Activated T-cell treated with anti-CD3 and anti-CD28 coated beads, Interleukin-2, amount 50 U/mL, for 4 hours (primary cell): ENCODE measurements around the gene STX1A. TPM values are rescaled to one million over a fixed set of nuclear protein-coding genes. Genes with fewer than 3 reads are reported as not detected.
"Not testable (repeated sequence)": the region's sequence is repeated elsewhere in the genome, so short reads cannot be mapped to it uniquely, and the experiment has no call there.

Experiments used
- ATAC-seq, 2 donors: fragments of 200-7000 bp; cut with Tn5 transposase; one replicate each; pipeline ENCODE4 v1.10.0; 2021
- DNase-seq: peaks from one replicate; pipeline ENCODE4 v3.0.0-alpha.2; 2020
- H3K27me3 Mint-ChIP-seq: one replicate; pipeline ENCODE4 v1.8.0; 2021; ENCODE audit warnings: low read depth, mixed read lengths
- H3K36me3 Mint-ChIP-seq: one replicate; pipeline ENCODE4 v1.8.0; 2022; ENCODE audit warnings: mixed read lengths; ENCODE audit not compliant: insufficient read depth
- H3K4me1 Mint-ChIP-seq: one replicate; pipeline ENCODE4 v1.8.0; 2021; ENCODE audit warnings: low read depth, mixed read lengths
- H3K4me3 Mint-ChIP-seq: one replicate; pipeline ENCODE4 v1.8.0; 2021; ENCODE audit warnings: mild to moderate bottlenecking, moderate library complexity, mixed read lengths
- H3K9me3 Mint-ChIP-seq: one replicate; pipeline ENCODE4 v1.8.0; 2021; ENCODE audit warnings: mixed read lengths
- total RNA-seq, 3 donors: library from RNA; stranded (reverse); gene quantifications; one replicate each; pipeline ENCODE4 v1.2.1, GENCODE V29; 2021

The STX1A gene
- total RNA-seq, 3 donors from 2014 or later: 23.0 to 25.0 (median 24.7) TPM

- Mint-ChIP-seq H3K4me3 (no peak overlapping the region), H3K27me3 (no peaks in the 10 kb centered on the region), H3K9me3 (no peaks in the 10 kb centered on the region), H3K36me3 (peaks cover 53% of the 10 kb centered on the region), H3K4me1 (peaks cover 17% of the 10 kb centered on the region)
- DNase-seq (no peak), ATAC-seq (no peak)
These were observed 28.8 kb downstream of the STX1A start for GRCh38 chr7:73690646-73691045.

DNA sequence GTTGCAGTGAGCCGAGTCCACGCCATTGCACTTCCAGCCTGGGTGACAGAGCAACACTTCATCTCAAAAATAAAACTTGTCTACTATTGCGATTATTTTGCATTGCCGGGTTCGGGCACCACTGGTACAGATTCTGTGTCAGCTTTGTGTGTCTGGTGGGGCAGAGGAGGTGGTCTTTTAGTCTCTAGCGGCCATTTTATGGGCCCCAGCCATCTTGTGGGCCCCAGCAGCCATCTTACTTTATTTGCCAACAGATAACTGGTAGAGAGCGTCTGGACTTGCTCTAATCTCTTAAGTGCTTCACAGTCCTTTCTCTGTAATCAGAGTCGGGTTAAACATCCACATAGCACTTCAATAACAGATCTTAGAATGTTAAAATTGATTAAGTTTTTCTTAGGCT is 31.2 kb downstream of the STX1A start:
- no peaks in the 10 kb centered on the region for H3K9me3 Mint-ChIP-seq
- H3K4me1 Mint-ChIP-seq: peaks cover 20% of the 10 kb centered on the region
- peaks cover 43% of the 10 kb centered on the region for H3K36me3 Mint-ChIP-seq

DNA sequence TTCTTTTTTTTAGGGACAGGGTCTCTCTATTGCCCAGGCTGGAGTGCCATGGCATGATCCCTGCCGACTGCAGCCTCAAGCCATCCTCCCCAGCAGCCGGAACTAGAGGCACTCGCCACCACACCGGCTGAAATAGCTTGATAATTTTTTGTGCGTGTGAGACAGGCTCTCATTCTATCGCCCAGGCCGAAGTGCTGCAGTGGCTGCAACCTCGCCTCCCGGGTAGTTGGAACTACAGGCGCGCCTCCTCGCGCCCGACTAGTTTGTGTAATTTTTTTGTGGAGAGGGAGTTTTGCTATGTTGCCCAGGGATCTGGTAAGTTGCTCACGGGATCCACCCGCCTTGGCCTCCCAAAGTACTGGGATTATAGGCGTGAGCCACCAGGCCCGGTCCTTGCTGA is 34.2 kb downstream of the STX1A start:
- DNase-seq (no peak), ATAC-seq (no peak)
- H3K36me3 Mint-ChIP-seq: peaks cover 25% of the 10 kb centered on the region
- peak overlapping the region; percentile 99 for H3K4me3 Mint-ChIP-seq
- H3K4me1 Mint-ChIP-seq: peaks cover 40% of the 10 kb centered on the region
- no peaks in the 10 kb centered on the region for H3K27me3 Mint-ChIP-seq
- no peaks in the 10 kb centered on the region for H3K9me3 Mint-ChIP-seq

More for the DNA sequence above, 31.2 kb downstream of the STX1A start:
- ATAC-seq: no peak
- no peak for DNase-seq
- Mint-ChIP-seq H3K27me3 (no peaks in the 10 kb centered on the region), H3K4me3 (no peak overlapping the region)

- ATAC-seq: peak; percentile 17 to 20
These were observed 35.4 kb downstream of the STX1A start for GRCh38 chr7:73683788-73684693.

GRCh38 chr7:73683056-73683787 is 36.2 kb downstream of the STX1A start, which contains the start of the genes BUD23 and DNAJC30:
TSS of gene BUD23 (plus strand) at chr7:73683597. CDS start at chr7:73683626, 29 bp downstream.
TSS of gene DNAJC30 (minus strand) at chr7:73683453. CDS start at chr7:73683423, 30 bp downstream.
- ATAC-seq: peak; percentile 97 to 98
- peak within 1 kb of the TSS; percentile 99 for H3K4me3 Mint-ChIP-seq
- no peaks in the 10 kb centered on the region for H3K9me3 Mint-ChIP-seq
- H3K27me3 Mint-ChIP-seq: no peaks in the 10 kb centered on the region
- peaks cover 37% of the 10 kb centered on the region for H3K4me1 Mint-ChIP-seq
- DNase-seq: peak; percentile 96
- H3K36me3 Mint-ChIP-seq: peaks cover 13% of the 10 kb centered on the region

More at GRCh38 chr7:73683788-73684693, 35.4 kb downstream of the STX1A start:
- H3K36me3 Mint-ChIP-seq: peaks cover 17% of the 10 kb centered on the region
- no peaks in the 10 kb centered on the region for H3K27me3 Mint-ChIP-seq
- H3K4me3 Mint-ChIP-seq: peak overlapping the region; percentile 99
- no peaks in the 10 kb centered on the region for H3K9me3 Mint-ChIP-seq
- DNase-seq: no peak
- H3K4me1 Mint-ChIP-seq: peaks cover 43% of the 10 kb centered on the region

DNA sequence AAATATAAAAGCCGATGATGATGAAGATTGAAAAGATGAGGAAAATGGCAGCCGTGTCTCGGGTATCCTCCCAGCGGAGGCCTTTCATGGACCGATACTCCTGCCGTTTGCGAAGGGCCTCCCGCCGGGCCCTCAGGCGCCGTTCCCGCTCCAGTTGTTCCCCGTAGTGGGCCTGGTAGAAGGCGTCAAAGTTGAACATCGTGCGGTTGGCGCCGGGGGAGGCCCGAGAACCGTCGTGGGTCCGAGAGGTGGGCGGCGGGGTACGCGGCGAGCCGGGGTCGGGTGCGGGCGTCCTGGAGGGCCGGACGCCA is 36.8 kb downstream of the STX1A start:
- Mint-ChIP-seq H3K36me3 (peaks cover 15% of the 10 kb centered on the region), H3K4me1 (peaks cover 36% of the 10 kb centered on the region), H3K27me3 (no peaks in the 10 kb centered on the region), H3K4me3 (peak overlapping the region; percentile 99), H3K9me3 (no peaks in the 10 kb centered on the region)
- DNase-seq: no peak
- ATAC-seq: peak; percentile 2 to 6

- no peaks in the 10 kb centered on the region for H3K27me3 Mint-ChIP-seq
- H3K4me1 Mint-ChIP-seq: peaks cover 30% of the 10 kb centered on the region
- no peak for ATAC-seq
- peaks cover 10% of the 10 kb centered on the region for H3K36me3 Mint-ChIP-seq
- H3K9me3 Mint-ChIP-seq: no peaks in the 10 kb centered on the region
- no peak for DNase-seq
- H3K4me3 Mint-ChIP-seq: peak overlapping the region; percentile 99
These were observed 38.4 kb downstream of the STX1A start for GRCh38 chr7:73681031-73681430.

DNA sequence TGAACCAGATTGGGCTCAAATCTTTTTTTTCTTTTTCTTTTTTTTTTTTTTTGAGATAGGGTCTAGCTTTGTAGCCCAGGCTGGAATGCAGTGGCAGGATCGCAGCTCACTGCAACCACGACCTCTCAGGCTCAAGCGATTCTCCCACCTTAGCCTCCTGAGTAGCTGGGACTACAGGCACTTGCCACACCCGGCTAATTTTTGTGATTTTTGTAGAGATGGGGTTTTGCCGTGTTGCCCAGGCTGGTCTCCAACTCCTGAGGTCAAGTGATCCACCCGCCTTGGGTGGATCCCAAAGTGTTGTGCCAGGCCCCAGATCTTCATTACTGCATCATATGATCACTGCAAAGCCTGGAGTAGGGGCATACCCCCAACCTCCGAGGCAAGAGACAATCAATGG is 39.0 kb downstream of the STX1A start:
- H3K36me3 Mint-ChIP-seq: peaks cover 10% of the 10 kb centered on the region
- no peaks in the 10 kb centered on the region for H3K27me3 Mint-ChIP-seq
- H3K4me1 Mint-ChIP-seq: peaks cover 29% of the 10 kb centered on the region
- no peak overlapping the region for H3K4me3 Mint-ChIP-seq
- no peak for DNase-seq
- no peaks in the 10 kb centered on the region for H3K9me3 Mint-ChIP-seq
- no peak for ATAC-seq

DNA sequence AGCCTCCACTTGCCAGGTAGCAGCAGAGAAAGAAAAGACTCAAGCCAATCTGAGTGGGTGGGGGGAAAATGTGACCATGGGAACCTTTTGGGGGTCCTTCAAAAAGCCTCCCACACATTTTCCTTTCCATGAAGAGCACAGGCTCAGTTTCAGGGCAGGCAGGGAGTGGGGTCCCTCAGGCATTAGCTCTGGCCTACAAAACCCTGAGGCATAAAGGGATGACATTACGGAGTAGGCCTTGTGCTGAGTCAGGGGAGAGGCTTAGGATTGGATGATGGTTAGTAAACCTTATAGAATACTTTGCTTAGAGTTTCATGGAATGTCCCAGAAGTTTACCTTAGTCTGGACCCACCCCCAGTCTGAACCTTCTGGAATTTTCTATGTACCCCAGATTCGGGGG is 39.8 kb downstream of the STX1A start:
- Mint-ChIP-seq H3K27me3 (no peaks in the 10 kb centered on the region), H3K4me3 (no peak overlapping the region), H3K9me3 (no peaks in the 10 kb centered on the region), H3K4me1 (peaks cover 26% of the 10 kb centered on the region), H3K36me3 (peaks cover 10% of the 10 kb centered on the region)
- DNase-seq (no peak), ATAC-seq (no peak)

- Mint-ChIP-seq H3K4me1 (peaks cover 26% of the 10 kb centered on the region), H3K4me3 (no peak overlapping the region), H3K27me3 (no peaks in the 10 kb centered on the region), H3K36me3 (peaks cover 9% of the 10 kb centered on the region), H3K9me3 (no peaks in the 10 kb centered on the region)
- ATAC-seq: no peak
- no peak for DNase-seq
These were observed 40.6 kb downstream of the STX1A start for GRCh38 chr7:73678862-73679261.

DNA sequence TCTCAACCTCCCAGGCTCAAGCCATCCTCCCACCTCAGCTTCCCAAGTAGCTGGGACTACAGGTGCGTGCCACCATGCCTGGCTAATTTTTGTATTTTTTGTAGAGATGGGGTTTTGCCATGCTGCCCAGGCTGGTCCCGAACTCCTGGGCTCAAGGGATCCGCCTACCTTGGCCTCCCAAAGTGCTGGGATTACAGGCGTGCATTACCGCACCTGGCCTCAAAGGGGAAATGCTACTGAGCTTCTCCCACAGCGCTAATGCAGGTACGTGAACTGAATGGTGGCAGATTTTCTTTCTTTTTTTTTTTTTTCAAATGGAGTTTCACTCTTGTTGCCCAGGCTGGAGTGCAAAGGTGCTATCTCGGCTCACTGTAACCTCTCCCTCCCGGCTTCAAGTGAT is 43.4 kb downstream of the STX1A start:
- H3K4me3 Mint-ChIP-seq, H3K36me3 Mint-ChIP-seq, H3K9me3 Mint-ChIP-seq, H3K27me3 Mint-ChIP-seq, ATAC-seq, DNase-seq: not testable (repeated sequence)
- peaks cover 12% of the 10 kb centered on the region for H3K4me1 Mint-ChIP-seq

DNA sequence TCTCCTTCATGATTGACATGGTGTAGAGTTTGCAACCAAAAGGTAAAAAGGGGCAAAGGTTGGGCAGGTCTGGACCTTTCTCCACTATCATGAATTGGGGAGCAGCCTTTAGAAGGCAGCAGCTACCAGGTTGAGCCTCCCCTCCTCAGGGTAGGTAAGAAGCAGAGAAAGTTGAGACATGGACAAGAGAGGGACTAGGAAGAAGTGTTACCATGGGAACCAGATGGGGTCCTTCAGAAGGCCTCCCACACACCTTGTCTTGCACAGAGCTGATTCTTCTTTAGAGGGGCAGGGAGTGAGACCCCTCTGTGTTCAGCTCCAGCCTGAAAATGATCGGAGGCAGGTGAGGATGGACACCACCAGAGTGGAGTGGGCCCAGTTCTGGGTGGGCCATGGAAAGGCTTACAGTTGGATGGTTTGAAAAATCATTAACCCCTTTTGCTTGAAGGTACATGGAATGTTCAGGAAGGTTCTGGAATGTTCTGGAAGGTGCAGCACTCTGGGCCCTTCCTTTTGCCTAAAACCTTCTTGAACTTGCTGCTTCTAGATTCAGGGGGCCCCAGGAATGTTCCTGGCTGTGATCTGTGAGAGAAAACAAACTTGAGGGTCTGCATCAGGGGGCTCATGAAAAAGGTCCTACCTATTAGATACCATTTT is 44.9 kb downstream of the STX1A start:
- H3K4me1 Mint-ChIP-seq: peaks cover 2% of the 10 kb centered on the region
- peaks cover 2% of the 10 kb centered on the region for H3K27me3 Mint-ChIP-seq
- ATAC-seq: no peak
- DNase-seq: no peak
- H3K9me3 Mint-ChIP-seq: no peaks in the 10 kb centered on the region
- no peak overlapping the region for H3K4me3 Mint-ChIP-seq
- H3K36me3 Mint-ChIP-seq: peaks cover 8% of the 10 kb centered on the region

- ATAC-seq (no peak), DNase-seq (no peak)
- peaks cover 4% of the 10 kb centered on the region for H3K4me1 Mint-ChIP-seq
- H3K27me3 Mint-ChIP-seq: peaks cover 8% of the 10 kb centered on the region
- H3K4me3 Mint-ChIP-seq: no peak overlapping the region
- no peaks in the 10 kb centered on the region for H3K9me3 Mint-ChIP-seq
- no peaks in the 10 kb centered on the region for H3K36me3 Mint-ChIP-seq
These were observed 47.5 kb downstream of the STX1A start for GRCh38 chr7:73671857-73672445.

DNA sequence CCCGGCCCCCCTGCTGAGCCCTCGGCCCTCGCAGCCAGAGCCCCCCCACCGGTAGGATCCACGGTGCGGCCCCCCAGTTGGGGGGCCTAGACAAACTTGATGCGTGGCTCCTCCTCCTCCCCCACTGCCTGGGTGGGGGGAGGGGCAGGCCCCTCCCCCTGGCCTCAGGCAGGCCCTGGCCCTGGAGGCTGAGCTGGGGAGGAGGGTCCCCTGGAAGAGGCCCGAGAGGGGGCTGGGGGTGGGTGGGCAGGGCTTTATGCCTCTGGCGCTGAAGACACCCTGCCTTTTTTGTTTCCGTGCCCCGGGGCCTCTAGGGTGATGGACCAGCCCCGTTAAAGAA is 48.2 kb downstream of the STX1A start:
- no peak overlapping the region for H3K4me3 Mint-ChIP-seq
- H3K4me1 Mint-ChIP-seq: peaks cover 4% of the 10 kb centered on the region
- ATAC-seq (no peak), DNase-seq (no peak)
- no peaks in the 10 kb centered on the region for H3K36me3 Mint-ChIP-seq
- no peaks in the 10 kb centered on the region for H3K9me3 Mint-ChIP-seq
- H3K27me3 Mint-ChIP-seq: peaks cover 8% of the 10 kb centered on the region
